HG03521 (cell line): ENCODE results near the gene LEKR1.

Experiments
- ATAC-seq: cut with Tn5 transposase; IDR thresholded peaks from one replicate; pipeline ENCODE4 v1.9.1; 2021; ENCODE audit warnings: mild to moderate bottlenecking, moderate library complexity; ENCODE audit not compliant: unreplicated experiment

Gene LEKR1

DNA sequence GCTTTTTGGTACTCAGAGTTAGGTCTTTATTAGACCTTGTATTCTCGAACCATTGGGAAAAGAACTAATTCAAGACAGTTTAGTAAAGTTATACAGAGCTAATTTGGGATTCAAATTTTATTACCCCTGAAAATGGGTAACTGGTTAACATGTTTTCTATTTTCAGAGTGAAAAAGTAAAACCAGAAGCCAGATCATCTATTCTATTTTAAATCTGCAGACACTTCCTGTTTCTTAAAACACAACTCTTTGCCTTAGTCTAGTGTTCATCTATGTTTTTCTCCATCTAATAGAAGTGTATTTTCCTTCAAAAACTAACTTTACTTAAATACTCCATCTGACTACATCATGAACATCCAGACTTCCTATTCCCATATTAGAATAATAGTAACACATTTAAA, 220.4 kb downstream of the LEKR1 start:
- no peak for ATAC-seq

GRCh38 chr3:157051055-157051454, 224.9 kb downstream of the LEKR1 start:
- ATAC-seq, result no peak

DNA sequence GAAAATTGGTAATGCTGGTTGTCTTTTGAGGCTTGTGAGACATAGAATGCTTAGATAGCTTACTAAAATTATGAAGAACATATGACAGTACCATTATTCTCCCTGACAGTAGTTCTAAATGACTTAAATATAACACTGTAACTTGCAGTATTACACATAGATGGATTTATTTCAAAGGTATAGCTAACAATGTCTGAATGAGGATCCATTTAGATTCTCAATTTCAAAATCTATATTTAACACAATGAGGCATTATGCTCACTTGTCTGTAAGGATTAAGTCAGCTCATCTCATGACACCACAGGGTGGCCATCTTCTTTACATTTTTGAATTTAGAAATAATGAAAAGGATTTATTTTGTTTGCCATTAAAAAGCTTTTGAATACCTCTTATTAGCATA, 225.4 kb downstream of the LEKR1 start:
- no peak for ATAC-seq

GRCh38 chr3:157056035-157056434, 229.9 kb downstream of the LEKR1 start:
- no peak for ATAC-seq

DNA sequence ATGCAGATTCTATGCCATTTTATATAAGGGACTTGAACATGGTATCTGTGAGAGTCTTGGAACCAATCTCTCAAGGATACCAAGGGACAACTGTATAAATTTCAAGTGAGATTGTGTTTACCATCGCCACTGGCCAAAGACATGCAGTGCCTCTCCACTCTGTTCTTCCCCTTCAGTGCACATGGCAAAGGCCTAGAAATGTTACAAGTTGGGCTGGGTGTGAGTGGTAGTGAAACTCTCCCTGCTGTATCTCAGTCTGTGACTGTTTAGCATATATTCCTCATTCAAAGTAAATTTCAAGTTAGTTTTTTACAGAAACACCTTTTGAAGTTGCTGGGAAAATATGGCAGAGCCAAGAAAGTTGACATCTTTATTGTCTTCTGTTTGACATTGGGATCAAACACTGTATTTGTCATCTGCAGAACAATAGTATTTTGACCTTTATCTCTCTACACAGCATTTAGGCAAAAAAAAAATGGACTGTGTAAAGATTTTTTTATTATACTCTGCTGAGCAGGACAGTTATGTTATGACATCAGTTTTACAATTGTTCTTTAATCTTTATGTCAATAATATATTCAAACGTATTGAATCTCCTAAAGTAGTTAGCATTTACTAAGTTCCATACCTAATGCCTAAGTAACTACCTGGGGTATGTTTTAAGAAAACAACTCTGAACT, 232.4 kb downstream of the LEKR1 start:
- no peak for ATAC-seq

DNA sequence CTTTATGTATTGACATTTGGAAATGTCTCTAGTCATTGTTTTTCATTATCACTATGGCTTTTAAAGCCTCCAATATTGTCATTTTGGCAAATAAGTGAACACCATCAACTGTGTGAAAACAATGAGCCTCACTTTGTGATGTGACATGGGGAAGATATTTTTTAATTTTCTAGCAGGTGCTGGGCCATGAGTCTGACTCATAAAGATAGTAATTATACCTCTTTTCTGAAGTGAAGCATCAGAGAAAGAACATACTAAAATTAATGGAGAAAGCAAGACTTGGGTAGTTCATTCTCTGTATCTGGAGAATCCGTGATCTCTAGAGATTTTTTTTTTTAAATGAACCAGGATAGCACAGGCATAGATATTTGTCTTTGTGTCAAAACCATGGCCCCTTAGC, 233.0 kb downstream of the LEKR1 start:
- ATAC-seq, result peak; percentile 48

GRCh38 chr3:157059661-157060060, 233.5 kb downstream of the LEKR1 start:
- ATAC-seq, result peak; percentile 58

GRCh38 chr3:157061265-157061664, 235.1 kb downstream of the LEKR1 start:
- ATAC-seq, result no peak

GRCh38 chr3:157063469-157063868, 237.3 kb downstream of the LEKR1 start:
- no peak for ATAC-seq

DNA sequence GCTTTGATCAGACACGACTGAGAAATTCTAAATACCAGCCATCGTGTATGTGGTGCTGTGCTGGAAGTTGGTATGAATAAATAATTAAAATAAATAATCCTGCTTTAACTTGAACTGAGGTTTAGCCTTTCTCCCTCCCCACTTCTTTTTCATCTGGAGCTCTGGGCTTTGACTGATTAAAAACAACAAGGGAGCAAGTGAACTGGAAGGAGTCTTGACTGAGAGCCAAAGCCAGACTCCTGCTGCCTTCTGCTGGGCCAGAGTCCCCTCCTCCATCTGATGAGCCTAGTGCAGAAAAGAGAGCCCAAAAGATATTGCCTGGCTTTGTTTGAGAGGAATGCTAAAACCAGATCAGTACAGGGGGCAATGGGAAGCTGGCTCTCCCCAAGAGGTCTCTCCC, 237.8 kb downstream of the LEKR1 start:
- ATAC-seq, result no peak

GRCh38 chr3:157064402-157064801, 238.2 kb downstream of the LEKR1 start:
- peak; percentile 60 for ATAC-seq

- no peak for ATAC-seq
Measured at GRCh38 chr3:157065201-157065600, 239.0 kb downstream of the LEKR1 start.

- no peak for ATAC-seq
Measured at GRCh38 chr3:157066335-157067098, 240.4 kb downstream of the LEKR1 start.

DNA sequence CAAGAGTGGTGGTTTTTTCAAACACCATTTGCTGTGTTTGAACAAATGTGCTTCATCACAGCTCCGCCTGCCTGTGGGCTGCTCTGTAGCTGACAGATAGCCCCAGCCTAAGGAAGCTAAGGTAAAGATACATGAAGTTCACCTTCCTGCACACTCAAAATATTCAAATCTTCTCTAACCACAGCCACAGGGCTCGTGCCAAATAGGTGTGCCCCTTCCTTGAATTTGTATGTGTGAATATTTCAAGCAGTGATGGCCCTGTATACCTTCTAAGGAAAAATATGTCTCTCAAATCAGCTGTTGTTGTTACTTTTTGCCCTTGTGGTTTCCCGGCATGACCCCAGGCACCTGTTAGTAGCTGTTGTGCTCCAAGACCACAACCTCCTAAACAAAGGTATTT, 241.0 kb downstream of the LEKR1 start:
- ATAC-seq, result no peak

DNA sequence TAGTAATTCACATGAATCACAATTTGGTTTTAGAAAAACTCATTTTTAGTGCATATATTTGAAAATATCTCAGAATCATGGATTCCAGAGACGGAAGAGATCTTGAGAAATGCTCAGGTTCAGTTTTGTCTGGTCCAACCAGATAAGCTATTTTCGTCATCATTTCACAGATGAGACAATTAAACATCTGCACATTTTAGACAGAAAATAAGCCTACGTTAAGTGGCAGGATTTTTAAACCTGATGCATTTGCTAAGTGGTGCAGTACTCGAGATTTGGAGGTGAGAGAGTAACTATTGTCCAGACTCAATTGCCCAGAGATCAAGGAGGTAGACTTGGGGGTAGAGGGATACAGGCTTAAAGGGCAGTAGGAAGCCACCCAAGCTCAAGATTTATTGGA, 243.3 kb downstream of the LEKR1 start:
- no peak for ATAC-seq

DNA sequence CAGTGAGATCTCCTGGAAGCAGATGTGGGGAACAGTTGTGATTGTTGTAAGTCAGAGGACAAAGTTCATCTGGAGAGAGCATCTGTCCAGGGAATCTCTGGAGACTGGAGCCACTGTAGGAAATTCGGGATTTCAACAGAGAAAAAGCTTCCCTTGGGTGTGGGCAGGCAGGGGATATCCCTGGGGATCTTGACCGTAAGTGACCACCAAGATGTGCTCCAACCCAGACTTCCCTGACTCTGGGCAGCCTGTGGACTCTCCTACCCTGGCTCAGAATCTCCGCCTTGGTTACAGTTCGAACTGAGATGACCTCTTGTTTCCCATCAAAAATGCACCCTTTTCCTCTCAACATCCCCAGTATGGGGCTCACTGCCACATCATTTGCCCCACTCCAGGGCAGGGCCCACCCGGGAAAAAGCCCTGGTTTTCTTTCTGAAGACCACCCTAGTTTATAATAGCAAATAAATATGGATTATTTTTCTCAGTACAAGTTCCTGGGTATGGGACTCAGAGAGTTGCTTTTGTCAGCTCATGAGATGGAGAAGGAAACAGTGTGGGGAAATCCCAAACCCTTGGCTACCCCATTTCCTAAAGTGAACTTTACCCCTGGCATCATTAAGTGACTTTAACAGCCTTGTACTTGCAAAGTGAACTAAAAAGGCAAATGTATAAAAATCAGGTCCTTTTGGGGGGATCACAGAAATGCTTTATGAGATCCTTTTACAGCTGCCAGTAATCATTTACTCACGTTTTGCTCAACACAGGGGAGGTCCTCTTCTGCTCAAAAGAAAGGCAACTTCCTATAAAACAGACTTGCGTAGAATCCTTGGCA, 243.9 kb downstream of the LEKR1 start:
- ATAC-seq, result no peak

DNA sequence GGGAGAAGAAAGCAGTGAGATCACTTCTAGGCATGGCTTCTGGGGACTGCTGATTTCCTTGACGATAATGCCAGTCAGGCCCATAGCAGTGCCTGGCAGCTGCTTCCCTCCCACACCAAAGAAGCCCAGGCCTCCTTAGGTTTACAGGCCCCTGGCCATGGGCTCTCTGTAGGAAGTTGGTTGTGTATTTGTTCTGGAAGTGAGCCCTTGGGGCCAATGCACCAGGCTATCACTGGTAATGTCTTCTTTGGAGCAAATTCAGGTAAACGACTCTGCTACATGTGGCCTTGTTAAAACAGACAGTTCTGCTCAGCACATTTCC, 244.5 kb downstream of the LEKR1 start:
- ATAC-seq, result no peak

DNA sequence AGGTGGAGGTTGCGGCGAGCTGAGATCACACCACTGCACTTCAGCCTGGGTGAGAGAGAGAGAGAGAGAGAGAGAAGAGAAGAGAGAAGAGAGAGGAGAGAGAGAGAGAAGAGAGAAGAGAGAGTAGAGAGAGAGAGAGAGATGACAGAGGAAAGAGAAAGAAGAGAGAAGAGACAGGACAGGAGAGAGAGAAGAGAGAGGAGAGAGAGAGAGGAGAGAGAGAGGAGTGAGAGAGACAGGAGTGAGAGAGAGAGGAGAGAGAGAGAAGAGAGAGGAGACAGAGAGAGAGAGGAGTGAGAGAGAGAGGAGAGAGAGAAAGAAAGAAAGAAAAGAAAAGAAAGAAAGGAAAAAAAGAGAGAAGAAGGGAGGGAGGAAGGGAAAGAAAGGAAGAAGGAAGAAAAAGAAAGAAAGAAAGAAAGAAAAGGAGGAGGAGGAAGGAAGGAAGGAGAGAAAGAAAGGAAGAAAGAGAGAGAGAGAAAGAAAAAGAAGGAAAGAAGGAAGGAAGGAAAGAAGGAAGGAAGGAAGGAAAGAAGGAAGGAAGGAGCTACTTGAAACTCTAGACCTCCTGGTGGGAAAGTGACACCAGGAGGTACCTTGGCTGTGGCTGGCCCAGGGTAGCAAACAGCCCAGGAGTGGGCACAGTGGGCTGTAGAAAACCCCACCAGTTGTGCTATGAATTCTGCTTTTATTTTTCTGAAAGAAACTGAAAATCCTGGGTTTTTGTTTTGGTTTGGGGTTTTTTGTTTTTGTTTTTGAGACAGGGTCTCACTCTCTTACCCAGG, 245.8 kb downstream of the LEKR1 start:
- no peak for ATAC-seq

- ATAC-seq, result no peak
Measured at GRCh38 chr3:157073810-157074209, 247.7 kb downstream of the LEKR1 start.

DNA sequence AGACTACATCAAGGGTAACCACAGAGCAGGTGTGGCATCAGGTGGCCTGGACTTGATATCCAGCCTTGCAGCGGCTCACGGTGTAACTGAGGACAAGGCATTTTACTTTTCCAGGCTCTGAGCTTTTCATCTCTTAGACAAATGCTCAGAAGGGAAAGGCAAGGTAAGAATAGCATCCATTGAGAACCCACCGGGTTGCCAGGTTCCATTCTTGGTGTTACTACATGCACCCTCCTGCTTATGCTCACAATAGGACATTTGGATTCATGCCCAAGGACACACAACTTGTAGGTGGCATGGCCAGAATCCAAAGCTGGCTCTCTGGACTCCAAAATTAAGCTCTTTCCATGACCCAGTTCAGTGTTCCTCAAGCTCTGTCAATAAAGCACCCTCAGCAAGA, 248.3 kb downstream of the LEKR1 start:
- no peak for ATAC-seq

- no peak for ATAC-seq
Measured at GRCh38 chr3:157074981-157075380, 248.8 kb downstream of the LEKR1 start.
